PFSK-1 (cell line): Measurements from ENCODE around the gene STK39.

Experiments used
- FOXP2 ChIP-seq: optimal IDR thresholded peaks from 2 replicates; pipeline ENCODE3; 2011; ENCODE audit warnings: borderline replicate concordance, control low read depth, inconsistent platforms; ENCODE audit not compliant: insufficient read depth; ENCODE audit errors: extremely low read length, extremely low read depth
- POLR2AphosphoS5 ChIP-seq: IDR thresholded peaks from 2 replicates; pipeline ENCODE4 v1.6.1; 2012; ENCODE audit warnings: low read depth, mild to moderate bottlenecking, control low read depth, low read length, moderate library complexity
- SIN3A ChIP-seq: IDR thresholded peaks from 2 replicates; pipeline ENCODE4 v1.6.1; 2012; ENCODE audit warnings: mild to moderate bottlenecking, low read length, moderate library complexity, borderline replicate concordance; ENCODE audit not compliant: insufficient read depth
- TAF1 ChIP-seq: IDR thresholded peaks from 2 replicates; pipeline ENCODE4 v1.6.1; 2012; ENCODE audit warnings: low read length, control low read depth, borderline replicate concordance; ENCODE audit not compliant: insufficient read depth
- TF ChIP-seq, protein P1 (sequence below), 2 experiments: IDR thresholded peaks; 2 replicates each; pipeline versions ENCODE4 v1.6.1 to v1.8.0; 2011 to 2012; ENCODE audit warnings: low read depth in 2 of 2, low read length in 2 of 2, control low read depth in 1 of 2, inconsistent platforms in 1 of 2, mild to moderate bottlenecking in 1 of 2, moderate library complexity in 1 of 2; ENCODE audit not compliant: insufficient read depth in 1 of 2

DNA sequence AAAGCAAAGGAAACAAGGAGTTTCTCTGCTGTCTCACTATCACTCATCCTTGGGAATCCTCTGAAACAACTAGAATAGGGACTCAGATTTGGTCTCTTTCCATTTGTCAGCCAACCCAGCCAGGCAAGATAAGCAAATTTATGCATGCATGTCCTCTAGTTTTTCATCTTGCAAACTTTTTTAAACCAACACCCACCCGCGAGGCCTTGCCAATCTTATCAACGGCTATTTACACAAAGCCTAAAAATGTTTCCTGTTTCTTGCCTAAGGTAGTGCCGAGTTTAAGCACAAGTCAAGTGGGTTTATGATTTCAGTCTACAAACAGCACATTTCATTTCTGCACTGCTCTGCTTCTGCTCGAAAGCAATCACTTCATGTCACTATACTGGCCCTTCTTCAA is 240.9 kb downstream of the STK39 start:
- TF ChIP-seq POLR2AphosphoS5: no peak
- TF ChIP-seq, protein P1, sequence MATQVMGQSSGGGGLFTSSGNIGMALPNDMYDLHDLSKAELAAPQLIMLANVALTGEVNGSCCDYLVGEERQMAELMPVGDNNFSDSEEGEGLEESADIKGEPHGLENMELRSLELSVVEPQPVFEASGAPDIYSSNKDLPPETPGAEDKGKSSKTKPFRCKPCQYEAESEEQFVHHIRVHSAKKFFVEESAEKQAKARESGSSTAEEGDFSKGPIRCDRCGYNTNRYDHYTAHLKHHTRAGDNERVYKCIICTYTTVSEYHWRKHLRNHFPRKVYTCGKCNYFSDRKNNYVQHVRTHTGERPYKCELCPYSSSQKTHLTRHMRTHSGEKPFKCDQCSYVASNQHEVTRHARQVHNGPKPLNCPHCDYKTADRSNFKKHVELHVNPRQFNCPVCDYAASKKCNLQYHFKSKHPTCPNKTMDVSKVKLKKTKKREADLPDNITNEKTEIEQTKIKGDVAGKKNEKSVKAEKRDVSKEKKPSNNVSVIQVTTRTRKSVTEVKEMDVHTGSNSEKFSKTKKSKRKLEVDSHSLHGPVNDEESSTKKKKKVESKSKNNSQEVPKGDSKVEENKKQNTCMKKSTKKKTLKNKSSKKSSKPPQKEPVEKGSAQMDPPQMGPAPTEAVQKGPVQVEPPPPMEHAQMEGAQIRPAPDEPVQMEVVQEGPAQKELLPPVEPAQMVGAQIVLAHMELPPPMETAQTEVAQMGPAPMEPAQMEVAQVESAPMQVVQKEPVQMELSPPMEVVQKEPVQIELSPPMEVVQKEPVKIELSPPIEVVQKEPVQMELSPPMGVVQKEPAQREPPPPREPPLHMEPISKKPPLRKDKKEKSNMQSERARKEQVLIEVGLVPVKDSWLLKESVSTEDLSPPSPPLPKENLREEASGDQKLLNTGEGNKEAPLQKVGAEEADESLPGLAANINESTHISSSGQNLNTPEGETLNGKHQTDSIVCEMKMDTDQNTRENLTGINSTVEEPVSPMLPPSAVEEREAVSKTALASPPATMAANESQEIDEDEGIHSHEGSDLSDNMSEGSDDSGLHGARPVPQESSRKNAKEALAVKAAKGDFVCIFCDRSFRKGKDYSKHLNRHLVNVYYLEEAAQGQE (IDR thresholded peaks at IDR 0.05; ENCODE audit: insufficient read depth in 1 of 2, low read depth in 2 of 2, low read length in 2 of 2): no peak
- no peak for TF ChIP-seq TAF1
- no peak for TF ChIP-seq SIN3A
- no peak for TF ChIP-seq FOXP2
